GM12878 (cell line): ENCODE data around the gene DTX4. TPM values are rescaled to one million over a fixed set of nuclear protein-coding genes. Genes with fewer than 3 reads are reported as not detected.

ENCODE experiments used
- BMI1 ChIP-seq: fragments of 450-650 bp; IDR thresholded peaks from 2 replicates; pipeline ENCODE4 v1.6.1; 2016; ENCODE audit warnings: mild to moderate bottlenecking, moderate library complexity, borderline replicate concordance
- FOXK2 ChIP-seq: fragments of 450-650 bp; IDR thresholded peaks from 2 replicates; pipeline ENCODE4 v1.6.1; 2017; ENCODE audit warnings: mild to moderate bottlenecking, moderate library complexity
- GATAD2B ChIP-seq: fragments of 450-650 bp; conservative IDR thresholded peaks from 2 replicates; pipeline ENCODE4 v1.6.1; 2017; ENCODE audit warnings: low read depth, mild to moderate bottlenecking, moderate library complexity
- JUNB ChIP-seq: IDR thresholded peaks from 2 replicates; pipeline ENCODE4 v1.6.1; 2016; ENCODE audit warnings: antibody characterized with exemption, mild to moderate bottlenecking
- MTA3 ChIP-seq: IDR thresholded peaks from 2 replicates; pipeline ENCODE4 v1.6.1; 2012; ENCODE audit warnings: low read length, inconsistent platforms, borderline replicate concordance
- MYB ChIP-seq: fragments of 150-350 bp; IDR thresholded peaks from 2 replicates; pipeline ENCODE4 v1.6.1; 2014; ENCODE audit warnings: mild to moderate bottlenecking, low read depth, low read length, borderline replicate concordance
- NFIC ChIP-seq: IDR thresholded peaks from 2 replicates; pipeline ENCODE4 v1.6.1; 2012; ENCODE audit warnings: low read depth, mild to moderate bottlenecking, inconsistent platforms, low read length, moderate library complexity
- NFXL1 ChIP-seq: fragments of 450-650 bp; IDR thresholded peaks from 2 replicates; pipeline ENCODE4 v1.6.1; 2017; ENCODE audit warnings: antibody characterized with exemption, mild to moderate bottlenecking, borderline replicate concordance
- NR2F1 ChIP-seq: fragments of 450-650 bp; conservative IDR thresholded peaks from 2 replicates; pipeline ENCODE4 v1.6.1; 2017; ENCODE audit warnings: mild to moderate bottlenecking
- POLR2AphosphoS5 ChIP-seq: IDR thresholded peaks from 2 replicates; pipeline ENCODE4 v1.6.1; 2011; ENCODE audit warnings: mild to moderate bottlenecking, low read length, inconsistent platforms
- SMAD1 ChIP-seq: fragments of 450-650 bp; IDR thresholded peaks from 2 replicates; pipeline ENCODE4 v1.6.1; 2018; ENCODE audit warnings: mild to moderate bottlenecking, low read depth; ENCODE audit not compliant: partially characterized antibody
- SMAD5 ChIP-seq: IDR thresholded peaks from 2 replicates; pipeline ENCODE4 v1.6.1; 2016; ENCODE audit warnings: antibody characterized with exemption, low read depth
- SREBF2 ChIP-seq: IDR thresholded peaks from 2 replicates; pipeline ENCODE4 v1.6.1; 2012; ENCODE audit warnings: mild to moderate bottlenecking, low read length
- STAT3 ChIP-seq: IDR thresholded peaks from 2 replicates; pipeline ENCODE4 v1.6.1; 2011; ENCODE audit warnings: low read depth, low read length, improper control_type of control experiment
- SUZ12 ChIP-seq: fragments of 200-600 bp; sonication (generic); IDR thresholded peaks from one replicate; pipeline ENCODE4 v1.6.1; 2018; ENCODE audit warnings: antibody characterized with exemption, mild to moderate bottlenecking; ENCODE audit not compliant: unreplicated experiment
- TARDBP ChIP-seq: IDR thresholded peaks from 2 replicates; pipeline ENCODE4 v1.6.1; 2016; ENCODE audit warnings: borderline replicate concordance
- TBL1XR1 ChIP-seq: IDR thresholded peaks from 2 replicates; pipeline ENCODE4 v1.6.1; 2012; ENCODE audit warnings: low read depth, low read length, improper control_type of control experiment
- ZNF207 ChIP-seq: fragments of 450-650 bp; IDR thresholded peaks from 2 replicates; pipeline ENCODE4 v1.6.1; 2014; ENCODE audit warnings: antibody characterized with exemption, mild to moderate bottlenecking, borderline replicate concordance
- polyA plus RNA-seq, 11 experiments: library from polyadenylated mRNA; depleted of rRNA in 4 of 11; unstranded in 6 of 11; stranded (reverse) in 5 of 11; fragments of >200 nt; fragmentation: Nextera tagmentation in 4 of 11; fragmentation: Illumina TruSeq in 1 of 11; extraction: Ambion mirVana in 4 of 11; extraction: Trizol in 1 of 11; gene quantifications; 1 replicate in 1 of 11; 2 replicates in 10 of 11; pipeline versions ENCODE4 v1.2.1 to v1.2.3, GENCODE V29; 2011 to 2016; ENCODE audit warnings: inconsistent platforms in 2 of 11, missing spikeins in 2 of 11, low read depth in 1 of 11
- total RNA-seq, 4 experiments: library from RNA; depleted of rRNA in 3 of 4; stranded (reverse); fragments of >200 nt in 3 of 4; fragmentation: Illumina TruSeq in 1 of 4; extraction: Trizol in 1 of 4; gene quantifications; 2 replicates each; pipeline versions ENCODE4 v1.2.1 to v1.2.3, GENCODE V29; 2013 to 2021
- TF ChIP-seq, protein P1 (sequence below): IDR thresholded peaks from 2 replicates; pipeline ENCODE4 v1.6.1; 2012; ENCODE audit warnings: low read length, inconsistent platforms
- TF ChIP-seq, protein P2 (sequence below): fragments of 450-650 bp; IDR thresholded peaks from 2 replicates; pipeline ENCODE4 v1.6.1; 2018; ENCODE audit warnings: borderline replicate concordance, mild to moderate bottlenecking; ENCODE audit not compliant: partially characterized antibody
- TF ChIP-seq, protein P3 (sequence below): fragments of 450-650 bp; IDR thresholded peaks from 2 replicates; pipeline ENCODE4 v1.6.1; 2018; ENCODE audit warnings: mild to moderate bottlenecking, low read depth, moderate library complexity; ENCODE audit not compliant: partially characterized antibody
- TF ChIP-seq, protein P4 (sequence below): fragments of 450-650 bp; IDR thresholded peaks from 2 replicates; pipeline ENCODE4 v1.6.1; 2017; ENCODE audit warnings: mild to moderate bottlenecking

DTX4 gene
- total and polyA plus RNA-seq, 10 of the 15 experiments (the other 5 are each of a cell fraction or from before 2014, with no cell fraction given): 3.8 to 25.8 (median 10.5) TPM

DNA sequence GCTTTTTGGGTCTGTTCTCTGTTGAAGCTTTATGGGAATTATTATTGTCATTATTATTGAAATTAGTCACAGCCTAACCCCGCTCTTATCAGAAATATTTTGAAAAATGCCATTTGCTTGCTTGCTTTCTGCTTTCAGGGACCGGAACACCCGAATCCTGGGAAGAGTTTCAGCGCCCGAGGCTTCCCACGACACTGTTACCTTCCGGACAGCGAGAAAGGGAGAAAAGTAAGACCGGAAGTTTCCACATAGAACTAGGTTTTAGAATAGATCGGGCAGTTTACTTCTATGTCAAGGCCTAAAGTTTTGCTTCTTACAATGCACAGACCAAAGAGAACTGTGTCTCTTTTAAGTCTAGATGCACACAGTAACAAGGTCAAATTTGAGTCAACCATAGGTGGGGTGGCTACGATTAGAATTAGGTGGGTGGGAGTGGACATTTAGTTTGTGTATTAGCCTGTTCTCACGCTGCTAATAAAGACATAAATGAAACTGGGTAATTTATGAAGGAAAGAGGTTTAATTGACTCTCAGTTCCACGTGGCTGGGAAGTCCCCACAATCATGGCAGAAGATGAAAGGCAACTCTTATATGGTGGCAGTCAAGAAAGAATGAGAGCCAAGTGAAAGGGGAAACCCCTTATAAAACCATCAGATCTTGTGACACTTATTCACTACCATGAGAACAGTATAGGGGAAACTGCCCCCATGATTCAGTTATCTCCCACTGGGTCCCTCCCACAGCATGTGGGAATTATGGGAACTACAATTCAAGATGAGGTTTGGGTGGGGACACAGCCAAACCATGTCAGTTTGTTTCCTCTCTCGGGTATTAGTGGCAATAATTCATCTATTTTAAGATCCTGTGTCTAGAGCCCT lies 27.9 kb downstream of the DTX4 start (continued):
- TF ChIP-seq TARDBP: 0 out of 2 replicates have a peak, but pooled peaks have one; percentile 50
- TF ChIP-seq NFXL1: no peak
- TF ChIP-seq, protein P1, sequence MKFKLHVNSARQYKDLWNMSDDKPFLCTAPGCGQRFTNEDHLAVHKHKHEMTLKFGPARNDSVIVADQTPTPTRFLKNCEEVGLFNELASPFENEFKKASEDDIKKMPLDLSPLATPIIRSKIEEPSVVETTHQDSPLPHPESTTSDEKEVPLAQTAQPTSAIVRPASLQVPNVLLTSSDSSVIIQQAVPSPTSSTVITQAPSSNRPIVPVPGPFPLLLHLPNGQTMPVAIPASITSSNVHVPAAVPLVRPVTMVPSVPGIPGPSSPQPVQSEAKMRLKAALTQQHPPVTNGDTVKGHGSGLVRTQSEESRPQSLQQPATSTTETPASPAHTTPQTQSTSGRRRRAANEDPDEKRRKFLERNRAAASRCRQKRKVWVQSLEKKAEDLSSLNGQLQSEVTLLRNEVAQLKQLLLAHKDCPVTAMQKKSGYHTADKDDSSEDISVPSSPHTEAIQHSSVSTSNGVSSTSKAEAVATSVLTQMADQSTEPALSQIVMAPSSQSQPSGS: peak; percentile 97
- TF ChIP-seq NR2F1: peak; percentile 77
- no peak for TF ChIP-seq SMAD5
- TF ChIP-seq SMAD1: peak; percentile 98
- peak; percentile 80; the same call in 1 of the 2 replicates for TF ChIP-seq BMI1
- TF ChIP-seq MTA3: 0 out of 2 replicates have a peak, but pooled peaks have one; percentile 77
- TF ChIP-seq SUZ12: no peak
- peak; percentile 90 for TF ChIP-seq NFIC
- 0 out of 2 replicates have a peak, but pooled peaks have one; percentile 44 for TF ChIP-seq MYB
- TF ChIP-seq SREBF2: no peak
- TF ChIP-seq ZNF207: 0 out of 2 replicates have a peak, but pooled peaks have one; percentile 28
- TF ChIP-seq, protein P2, sequence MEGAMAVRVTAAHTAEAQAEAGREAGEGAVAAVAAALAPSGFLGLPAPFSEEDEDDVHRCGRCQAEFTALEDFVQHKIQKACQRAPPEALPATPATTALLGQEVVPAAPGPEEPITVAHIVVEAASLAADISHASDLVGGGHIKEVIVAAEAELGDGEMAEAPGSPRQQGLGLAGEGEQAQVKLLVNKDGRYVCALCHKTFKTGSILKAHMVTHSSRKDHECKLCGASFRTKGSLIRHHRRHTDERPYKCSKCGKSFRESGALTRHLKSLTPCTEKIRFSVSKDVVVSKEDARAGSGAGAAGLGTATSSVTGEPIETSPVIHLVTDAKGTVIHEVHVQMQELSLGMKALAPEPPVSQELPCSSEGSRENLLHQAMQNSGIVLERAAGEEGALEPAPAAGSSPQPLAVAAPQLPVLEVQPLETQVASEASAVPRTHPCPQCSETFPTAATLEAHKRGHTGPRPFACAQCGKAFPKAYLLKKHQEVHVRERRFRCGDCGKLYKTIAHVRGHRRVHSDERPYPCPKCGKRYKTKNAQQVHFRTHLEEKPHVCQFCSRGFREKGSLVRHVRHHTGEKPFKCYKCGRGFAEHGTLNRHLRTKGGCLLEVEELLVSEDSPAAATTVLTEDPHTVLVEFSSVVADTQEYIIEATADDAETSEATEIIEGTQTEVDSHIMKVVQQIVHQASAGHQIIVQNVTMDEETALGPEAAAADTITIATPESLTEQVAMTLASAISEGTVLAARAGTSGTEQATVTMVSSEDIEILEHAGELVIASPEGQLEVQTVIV: no peak
- TF ChIP-seq STAT3: no peak
- 0 out of 2 replicates have a peak, but pooled peaks have one; percentile 28 for TF ChIP-seq TBL1XR1
- peak; percentile 63 for TF ChIP-seq JUNB
- TF ChIP-seq, protein P3, sequence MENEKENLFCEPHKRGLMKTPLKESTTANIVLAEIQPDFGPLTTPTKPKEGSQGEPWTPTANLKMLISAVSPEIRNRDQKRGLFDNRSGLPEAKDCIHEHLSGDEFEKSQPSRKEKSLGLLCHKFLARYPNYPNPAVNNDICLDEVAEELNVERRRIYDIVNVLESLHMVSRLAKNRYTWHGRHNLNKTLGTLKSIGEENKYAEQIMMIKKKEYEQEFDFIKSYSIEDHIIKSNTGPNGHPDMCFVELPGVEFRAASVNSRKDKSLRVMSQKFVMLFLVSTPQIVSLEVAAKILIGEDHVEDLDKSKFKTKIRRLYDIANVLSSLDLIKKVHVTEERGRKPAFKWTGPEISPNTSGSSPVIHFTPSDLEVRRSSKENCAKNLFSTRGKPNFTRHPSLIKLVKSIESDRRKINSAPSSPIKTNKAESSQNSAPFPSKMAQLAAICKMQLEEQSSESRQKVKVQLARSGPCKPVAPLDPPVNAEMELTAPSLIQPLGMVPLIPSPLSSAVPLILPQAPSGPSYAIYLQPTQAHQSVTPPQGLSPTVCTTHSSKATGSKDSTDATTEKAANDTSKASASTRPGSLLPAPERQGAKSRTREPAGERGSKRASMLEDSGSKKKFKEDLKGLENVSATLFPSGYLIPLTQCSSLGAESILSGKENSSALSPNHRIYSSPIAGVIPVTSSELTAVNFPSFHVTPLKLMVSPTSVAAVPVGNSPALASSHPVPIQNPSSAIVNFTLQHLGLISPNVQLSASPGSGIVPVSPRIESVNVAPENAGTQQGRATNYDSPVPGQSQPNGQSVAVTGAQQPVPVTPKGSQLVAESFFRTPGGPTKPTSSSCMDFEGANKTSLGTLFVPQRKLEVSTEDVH: no peak
- TF ChIP-seq GATAD2B: peak; percentile 100
- no peak for TF ChIP-seq FOXK2
- TF ChIP-seq POLR2AphosphoS5: peak; percentile 72; the same call in 1 of the 2 replicates
- TF ChIP-seq, protein P4, sequence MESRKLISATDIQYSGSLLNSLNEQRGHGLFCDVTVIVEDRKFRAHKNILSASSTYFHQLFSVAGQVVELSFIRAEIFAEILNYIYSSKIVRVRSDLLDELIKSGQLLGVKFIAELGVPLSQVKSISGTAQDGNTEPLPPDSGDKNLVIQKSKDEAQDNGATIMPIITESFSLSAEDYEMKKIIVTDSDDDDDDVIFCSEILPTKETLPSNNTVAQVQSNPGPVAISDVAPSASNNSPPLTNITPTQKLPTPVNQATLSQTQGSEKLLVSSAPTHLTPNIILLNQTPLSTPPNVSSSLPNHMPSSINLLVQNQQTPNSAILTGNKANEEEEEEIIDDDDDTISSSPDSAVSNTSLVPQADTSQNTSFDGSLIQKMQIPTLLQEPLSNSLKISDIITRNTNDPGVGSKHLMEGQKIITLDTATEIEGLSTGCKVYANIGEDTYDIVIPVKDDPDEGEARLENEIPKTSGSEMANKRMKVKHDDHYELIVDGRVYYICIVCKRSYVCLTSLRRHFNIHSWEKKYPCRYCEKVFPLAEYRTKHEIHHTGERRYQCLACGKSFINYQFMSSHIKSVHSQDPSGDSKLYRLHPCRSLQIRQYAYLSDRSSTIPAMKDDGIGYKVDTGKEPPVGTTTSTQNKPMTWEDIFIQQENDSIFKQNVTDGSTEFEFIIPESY: no peak
